ENCODE results near the gene RPL5.

Gene RPL5

DNA sequence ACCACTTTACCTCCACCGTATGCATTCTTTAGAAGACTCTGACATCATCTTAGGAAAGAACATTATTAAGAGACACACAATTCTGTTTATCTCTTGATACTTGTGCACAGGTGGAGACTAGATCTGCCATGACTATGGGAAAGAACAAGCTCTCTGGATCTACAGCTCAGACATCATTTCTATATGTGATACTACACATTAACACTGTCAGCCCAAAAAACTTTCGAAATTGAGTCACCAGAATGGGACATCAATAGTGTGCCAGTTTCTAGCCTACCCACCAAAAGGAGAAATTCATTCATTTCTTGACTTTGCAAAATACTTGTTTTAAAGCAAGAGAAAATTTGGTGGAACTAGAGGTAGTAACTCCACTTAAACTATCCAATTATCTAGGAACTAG is 41.0 kb upstream of the RPL5 start:
- Histone ChIP-seq H3F3A (ENCODE audit: insufficient read depth, low read length) (no peaks in the 10 kb centered on the region), H4K20me1 (ENCODE audit: insufficient read depth, low read length) (no peaks in the 10 kb centered on the region), H3K9ac (ENCODE audit: low read length) (no peak overlapping the region), H3K9me3 (replicated peaks; ENCODE audit: insufficient read depth, low read length) (no peaks in the 10 kb centered on the region), H2AFZ (ENCODE audit: low read length) (no peak overlapping the region), H3K27ac (ENCODE audit: low read length) (no peak overlapping the region), H3K36me3 (replicated peaks; ENCODE audit: insufficient read depth, low read length) (no peaks in the 10 kb centered on the region), H3K9me2 (replicated peaks; ENCODE audit: insufficient read depth, low read length) (no peaks in the 10 kb centered on the region), H3K79me2 (ENCODE audit: low read length) (no peaks in the 10 kb centered on the region), H3K27me3 (replicated peaks; ENCODE audit: insufficient read depth, low read length) (no peaks in the 10 kb centered on the region), H3K4me2 (ENCODE audit: low read depth, low read length) (no peak overlapping the region), H3K4me3 (ENCODE audit: low read length) (no peak overlapping the region), H3K4me1 (ENCODE audit: low read length) (no peaks in the 10 kb centered on the region)
- DNase-seq = no peak
- TF ChIP-seq EZH2phosphoT487 (IDR thresholded peaks at IDR 0.05; ENCODE audit: low read length) (no peak), EZH2 (optimal IDR thresholded peaks at IDR 0.05; ENCODE audit: low read depth, low read length) (no peak)
- TF ChIP-seq, protein P1, sequence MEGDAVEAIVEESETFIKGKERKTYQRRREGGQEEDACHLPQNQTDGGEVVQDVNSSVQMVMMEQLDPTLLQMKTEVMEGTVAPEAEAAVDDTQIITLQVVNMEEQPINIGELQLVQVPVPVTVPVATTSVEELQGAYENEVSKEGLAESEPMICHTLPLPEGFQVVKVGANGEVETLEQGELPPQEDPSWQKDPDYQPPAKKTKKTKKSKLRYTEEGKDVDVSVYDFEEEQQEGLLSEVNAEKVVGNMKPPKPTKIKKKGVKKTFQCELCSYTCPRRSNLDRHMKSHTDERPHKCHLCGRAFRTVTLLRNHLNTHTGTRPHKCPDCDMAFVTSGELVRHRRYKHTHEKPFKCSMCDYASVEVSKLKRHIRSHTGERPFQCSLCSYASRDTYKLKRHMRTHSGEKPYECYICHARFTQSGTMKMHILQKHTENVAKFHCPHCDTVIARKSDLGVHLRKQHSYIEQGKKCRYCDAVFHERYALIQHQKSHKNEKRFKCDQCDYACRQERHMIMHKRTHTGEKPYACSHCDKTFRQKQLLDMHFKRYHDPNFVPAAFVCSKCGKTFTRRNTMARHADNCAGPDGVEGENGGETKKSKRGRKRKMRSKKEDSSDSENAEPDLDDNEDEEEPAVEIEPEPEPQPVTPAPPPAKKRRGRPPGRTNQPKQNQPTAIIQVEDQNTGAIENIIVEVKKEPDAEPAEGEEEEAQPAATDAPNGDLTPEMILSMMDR (IDR thresholded peaks at IDR 0.05; ENCODE audit: low read length) = no peak

DNA sequence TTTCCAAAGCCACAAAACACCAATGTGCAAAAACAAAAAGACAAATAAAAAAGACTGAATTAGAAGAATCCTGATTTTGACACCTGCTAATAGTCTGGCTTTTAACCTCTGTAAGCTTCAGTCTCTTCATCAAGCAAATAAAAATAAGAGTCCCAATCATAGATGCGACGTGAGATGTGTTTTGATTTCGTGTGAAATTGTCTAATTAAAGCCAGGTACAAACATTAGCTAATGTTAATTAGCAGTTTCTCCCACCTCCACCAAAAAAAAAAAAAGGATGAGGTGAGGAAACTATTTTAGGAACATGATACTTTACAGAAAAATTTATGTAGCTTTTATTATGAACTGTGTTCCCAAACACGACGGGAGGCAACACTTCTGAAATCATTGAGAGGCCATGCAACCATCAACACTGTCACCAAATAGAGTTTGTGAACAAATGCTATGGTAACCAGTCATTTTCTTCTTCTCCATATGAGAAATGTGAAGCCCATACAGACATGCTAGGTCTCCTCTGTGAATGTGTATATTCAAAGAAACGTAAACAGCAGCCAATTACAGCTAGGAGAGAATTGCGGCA is 40.3 kb upstream of the RPL5 start:
- Histone ChIP-seq H3K9ac (ENCODE audit: low read length) (no peak overlapping the region), H3K4me2 (ENCODE audit: low read depth, low read length) (no peak overlapping the region), H2AFZ (ENCODE audit: low read length) (no peak overlapping the region), H3K4me3 (ENCODE audit: low read length) (no peak overlapping the region), H3F3A (ENCODE audit: insufficient read depth, low read length) (no peaks in the 10 kb centered on the region), H3K27ac (ENCODE audit: low read length) (no peak overlapping the region), H3K4me1 (ENCODE audit: low read length) (no peaks in the 10 kb centered on the region), H3K27me3 (replicated peaks; ENCODE audit: insufficient read depth, low read length) (no peaks in the 10 kb centered on the region), H3K9me3 (replicated peaks; ENCODE audit: insufficient read depth, low read length) (no peaks in the 10 kb centered on the region), H3K36me3 (replicated peaks; ENCODE audit: insufficient read depth, low read length) (no peaks in the 10 kb centered on the region), H4K20me1 (ENCODE audit: insufficient read depth, low read length) (no peaks in the 10 kb centered on the region), H3K9me2 (replicated peaks; ENCODE audit: insufficient read depth, low read length) (no peaks in the 10 kb centered on the region), H3K79me2 (ENCODE audit: low read length) (no peaks in the 10 kb centered on the region)
- no peak for TF ChIP-seq EZH2phosphoT487 (IDR thresholded peaks at IDR 0.05; ENCODE audit: low read length)
- TF ChIP-seq EZH2 (optimal IDR thresholded peaks at IDR 0.05; ENCODE audit: low read depth, low read length) = no peak
- TF ChIP-seq, protein P1 (IDR thresholded peaks at IDR 0.05; ENCODE audit: low read length) = no peak
- no peak for DNase-seq

DNA sequence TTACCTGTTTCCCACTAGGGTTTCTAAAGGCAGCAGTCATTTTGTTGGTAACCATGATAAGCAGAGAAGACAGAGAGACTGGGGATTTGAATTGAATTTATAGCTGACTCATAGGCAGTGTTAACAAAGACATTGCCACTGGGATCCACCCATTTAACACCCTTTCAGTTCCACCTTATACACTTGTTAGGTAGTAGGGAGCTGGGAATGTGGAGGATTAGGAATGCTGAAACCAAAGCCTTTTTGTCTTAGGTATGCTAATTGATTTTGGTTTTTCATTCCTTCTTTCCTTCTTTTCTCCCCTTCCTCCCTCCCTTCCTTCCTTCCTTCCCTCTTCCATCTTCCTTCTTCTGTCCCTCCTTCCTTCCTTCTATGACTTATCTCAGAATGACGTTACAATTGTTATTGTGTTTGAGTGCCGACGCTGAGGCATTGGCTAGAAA is 39.5 kb upstream of the RPL5 start:
- Histone ChIP-seq H3K4me2 (ENCODE audit: low read depth, low read length) (no peak overlapping the region), H3K79me2 (ENCODE audit: low read length) (no peaks in the 10 kb centered on the region), H3F3A (ENCODE audit: insufficient read depth, low read length) (no peaks in the 10 kb centered on the region), H2AFZ (ENCODE audit: low read length) (no peak overlapping the region), H3K27me3 (replicated peaks; ENCODE audit: insufficient read depth, low read length) (no peaks in the 10 kb centered on the region), H3K36me3 (replicated peaks; ENCODE audit: insufficient read depth, low read length) (no peaks in the 10 kb centered on the region), H3K27ac (ENCODE audit: low read length) (no peak overlapping the region), H3K9me2 (replicated peaks; ENCODE audit: insufficient read depth, low read length) (no peaks in the 10 kb centered on the region), H3K4me3 (ENCODE audit: low read length) (no peak overlapping the region), H3K4me1 (ENCODE audit: low read length) (no peaks in the 10 kb centered on the region), H3K9me3 (replicated peaks; ENCODE audit: insufficient read depth, low read length) (no peaks in the 10 kb centered on the region), H4K20me1 (ENCODE audit: insufficient read depth, low read length) (no peaks in the 10 kb centered on the region), H3K9ac (ENCODE audit: low read length) (no peak overlapping the region)
- TF ChIP-seq, protein P1 (IDR thresholded peaks at IDR 0.05; ENCODE audit: low read length) = no peak
- TF ChIP-seq EZH2 (optimal IDR thresholded peaks at IDR 0.05; ENCODE audit: low read depth, low read length) (no peak), EZH2phosphoT487 (IDR thresholded peaks at IDR 0.05; ENCODE audit: low read length) (no peak)
- no peak for DNase-seq
